Small intestine (tissue), 7 donors: ENCODE results near the gene NHLRC4. TPM values are rescaled to one million over a fixed set of nuclear protein-coding genes. Genes with fewer than 3 reads are reported as not detected.

Experiments
- DNase-seq, 2 donors: peaks; one replicate each; pipeline versions ENCODE4 v3.0.0 to v3.0.0-alpha.2; 2013
- FAIRE-seq: peaks from 2 replicates; lab custom pipeline; 2012; peaks lifted over from hg19 to GRCh38; lab: Jason Lieb, UNC
- H3K27ac ChIP-seq, 3 donors: one replicate each; pipeline ENCODE4 v1.5.1; 2013; ENCODE audit warnings: low read length in 2 of 3, mild to moderate bottlenecking in 2 of 3, control low read depth in 1 of 3, inconsistent platforms in 1 of 3, low read depth in 1 of 3, moderate library complexity in 1 of 3
- H3K27me3 ChIP-seq, 3 donors: one replicate each; pipeline ENCODE4 v1.6.1; 2013; ENCODE audit warnings: low read length in 3 of 3, inconsistent platforms in 1 of 3; ENCODE audit not compliant: control insufficient read depth in 3 of 3, insufficient read depth in 3 of 3
- H3K36me3 ChIP-seq, 3 donors: one replicate each; pipeline ENCODE4 v1.6.1; 2013; ENCODE audit warnings: low read length in 3 of 3, inconsistent platforms in 1 of 3, low read depth in 1 of 3, mild to moderate bottlenecking in 1 of 3, moderate library complexity in 1 of 3; ENCODE audit not compliant: control insufficient read depth in 3 of 3, insufficient read depth in 2 of 3
- H3K4me1 ChIP-seq, 3 donors: one replicate each; pipeline ENCODE4 v1.6.1; 2013; ENCODE audit warnings: low read length in 2 of 3, inconsistent platforms in 1 of 3, low read depth in 1 of 3, mild to moderate bottlenecking in 1 of 3, moderate library complexity in 1 of 3; ENCODE audit not compliant: control insufficient read depth in 3 of 3, insufficient read depth in 2 of 3
- H3K4me3 ChIP-seq, 3 donors: one replicate each; pipeline ENCODE4 v1.5.1; 2013; ENCODE audit warnings: low read length in 3 of 3, control low read depth in 1 of 3, inconsistent platforms in 1 of 3, low read depth in 1 of 3, mild to moderate bottlenecking in 1 of 3, moderate library complexity in 1 of 3
- H3K9me3 ChIP-seq, 2 donors: one replicate each; pipeline ENCODE4 v1.6.1; 2013; ENCODE audit warnings: low read depth in 1 of 2, low read length in 1 of 2; ENCODE audit not compliant: control insufficient read depth in 2 of 2, insufficient read depth in 1 of 2
- WGBS, 3 donors: extraction: QIAGEN DNeasy Blood & Tissue Kit; methylation state at CpG; one replicate each; pipeline ENCODE4 v1.1.7; 2013; 5-methylcytosine and 5-hydroxymethylcytosine counted together
- polyA plus RNA-seq, 4 donors: library from polyadenylated mRNA; stranded (reverse) in 3 of 4; unstranded in 1 of 4; fragments of 200-250 nt in 3 of 4; fragments of 120-200 nt in 1 of 4; gene quantifications; one replicate each; pipeline versions ENCODE4 v1.2.1 to v1.2.3, GENCODE V29; 2013
- donor health status: healthy with polysubstance abuse.
- donor health status: control.
- donor health status: control.
- donor health status: Bipolar disorder and iron deficiency.
- donor health status: healthy.

The NHLRC4 gene
- polyA plus RNA-seq, 4 donors: 0.45 to 2.2 (median 0.79) TPM; not detected in 1

DNA sequence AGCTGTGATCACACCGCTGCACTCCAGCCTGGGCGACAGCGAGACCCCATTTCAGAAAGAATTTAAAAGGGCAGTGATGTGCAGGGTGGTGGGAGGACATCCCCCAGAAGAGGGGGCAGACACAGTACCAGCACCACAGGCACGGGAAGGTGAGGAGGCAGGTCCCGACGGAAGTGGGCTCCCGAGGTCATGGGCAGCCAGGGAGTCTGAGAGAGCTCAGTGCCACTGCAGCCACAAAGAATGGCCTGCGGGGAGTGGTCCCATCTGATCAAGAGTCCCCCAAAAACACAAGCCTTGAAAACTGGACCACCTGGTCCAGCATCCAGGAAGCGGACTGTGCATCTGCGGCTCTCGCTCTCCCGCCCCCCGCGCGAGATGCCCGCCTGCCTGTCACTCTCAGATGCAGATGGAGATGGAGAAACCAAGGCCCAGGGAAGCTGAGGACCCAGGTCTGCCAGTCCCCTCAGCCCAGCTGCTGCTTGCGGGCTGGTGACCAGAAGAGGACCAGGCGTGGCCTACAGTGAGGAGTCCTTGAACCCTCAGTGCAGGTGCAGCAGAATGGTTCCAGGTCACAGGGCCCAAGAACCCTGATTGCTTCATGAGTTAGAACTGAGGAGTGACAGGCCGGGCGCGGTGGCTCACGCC lies 43.6 kb upstream of the NHLRC4 start:
- 84 to 93% (median 92%) methylated on average over 22 of the region's 22 CpGs for WGBS, 3 donors
- FAIRE-seq (no peak), DNase-seq (no peak)
- Histone ChIP-seq H3K4me1 (peaks cover 0 to 37% (median 6%) of the 10 kb centered on the region in 3 donors), H3K27me3 (no peaks in the 10 kb centered on the region), H3K27ac (no peak overlapping the region), H3K36me3 (peaks cover 4 to 62% (median 5%) of the 10 kb centered on the region in 3 donors), H3K4me3 (no peak overlapping the region), H3K9me3 (no peaks in the 10 kb centered on the region)

DNA sequence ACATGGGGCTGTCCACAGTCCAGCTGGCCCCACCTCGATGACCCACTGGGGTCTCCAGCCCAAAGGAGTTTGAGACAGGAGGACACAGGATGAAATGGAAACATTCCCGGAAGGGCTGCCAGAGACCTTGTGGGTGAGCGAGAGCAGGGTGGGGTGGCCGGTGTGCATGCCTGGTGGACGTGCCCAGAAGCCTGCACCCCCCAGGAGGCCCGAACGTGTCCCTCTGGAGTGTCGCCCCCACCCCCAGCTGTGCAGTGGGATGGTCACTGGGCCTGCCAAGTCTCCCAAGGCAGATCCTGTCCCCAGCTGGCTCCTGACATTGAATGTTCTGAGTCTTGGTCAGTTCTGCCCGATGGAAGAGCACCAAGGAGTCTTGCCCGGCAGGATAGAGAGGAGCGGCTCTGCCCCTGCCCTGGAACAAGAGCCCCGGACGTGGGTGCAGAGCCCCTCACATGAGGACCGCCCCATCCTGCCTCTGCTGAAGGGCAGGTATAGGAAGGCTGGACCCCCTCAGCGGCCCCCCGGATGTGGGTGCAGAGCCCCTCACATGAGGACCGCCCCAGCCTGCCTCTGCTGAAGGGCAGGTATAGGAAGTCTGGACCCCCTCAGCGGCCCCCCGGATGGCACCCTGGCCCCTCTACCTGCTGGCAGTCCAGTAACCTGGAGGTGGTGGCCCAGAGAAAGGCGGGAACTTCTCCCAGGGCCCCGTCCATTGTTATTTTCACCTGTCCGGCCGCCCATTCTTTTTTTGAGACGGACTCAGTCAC lies 42.3 kb upstream of the NHLRC4 start:
- no peaks in the 10 kb centered on the region for H3K9me3 ChIP-seq
- no peak for FAIRE-seq
- peak overlapping the region in 1 of 3 donors; percentile 91 for H3K27ac ChIP-seq
- H3K4me3 ChIP-seq: no peak overlapping the region
- H3K27me3 ChIP-seq: no peaks in the 10 kb centered on the region
- 65 to 79% (median 68%) methylated on average over 24 of the region's 24 CpGs for WGBS, 3 donors
- no peak for DNase-seq
- H3K36me3 ChIP-seq: peaks cover 2 to 53% (median 5%) of the 10 kb centered on the region in 3 donors
- peaks cover 6 to 44% (median 7%) of the 10 kb centered on the region in 3 donors for H3K4me1 ChIP-seq

DNA sequence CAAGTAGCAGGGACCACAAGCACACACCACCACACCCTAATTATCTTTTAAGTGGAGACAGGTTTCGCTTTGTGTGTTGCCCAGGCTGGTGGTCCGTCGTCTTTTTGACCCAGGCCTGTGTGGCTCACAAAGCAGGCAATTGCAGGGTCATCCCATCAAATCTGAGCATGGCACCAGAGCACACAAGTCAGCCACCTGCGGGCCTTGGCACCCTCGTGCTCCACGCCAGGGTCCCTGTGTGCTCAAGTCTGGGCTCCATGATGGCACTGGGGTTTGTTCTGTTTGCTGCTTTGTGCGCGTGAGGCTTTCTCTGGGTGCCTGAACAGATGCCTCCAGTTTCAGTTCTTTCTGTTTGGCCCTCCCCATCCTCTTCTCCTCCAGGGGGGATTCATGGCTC lies 41.7 kb upstream of the NHLRC4 start:
- DNase-seq: no peak
- FAIRE-seq: no peak
- H3K36me3 ChIP-seq: peaks cover 0 to 53% (median 5%) of the 10 kb centered on the region in 3 donors
- H3K4me1 ChIP-seq: peaks cover 9 to 51% (median 12%) of the 10 kb centered on the region in 3 donors
- peak overlapping the region; percentile 46 to 97 (median 91) for H3K27ac ChIP-seq
- H3K4me3 ChIP-seq: no peak overlapping the region
- H3K27me3 ChIP-seq: no peaks in the 10 kb centered on the region
- H3K9me3 ChIP-seq: no peaks in the 10 kb centered on the region
- WGBS, 3 donors: 78 to 91% (median 83%) methylated on average over 8 of the region's 8 CpGs

DNA sequence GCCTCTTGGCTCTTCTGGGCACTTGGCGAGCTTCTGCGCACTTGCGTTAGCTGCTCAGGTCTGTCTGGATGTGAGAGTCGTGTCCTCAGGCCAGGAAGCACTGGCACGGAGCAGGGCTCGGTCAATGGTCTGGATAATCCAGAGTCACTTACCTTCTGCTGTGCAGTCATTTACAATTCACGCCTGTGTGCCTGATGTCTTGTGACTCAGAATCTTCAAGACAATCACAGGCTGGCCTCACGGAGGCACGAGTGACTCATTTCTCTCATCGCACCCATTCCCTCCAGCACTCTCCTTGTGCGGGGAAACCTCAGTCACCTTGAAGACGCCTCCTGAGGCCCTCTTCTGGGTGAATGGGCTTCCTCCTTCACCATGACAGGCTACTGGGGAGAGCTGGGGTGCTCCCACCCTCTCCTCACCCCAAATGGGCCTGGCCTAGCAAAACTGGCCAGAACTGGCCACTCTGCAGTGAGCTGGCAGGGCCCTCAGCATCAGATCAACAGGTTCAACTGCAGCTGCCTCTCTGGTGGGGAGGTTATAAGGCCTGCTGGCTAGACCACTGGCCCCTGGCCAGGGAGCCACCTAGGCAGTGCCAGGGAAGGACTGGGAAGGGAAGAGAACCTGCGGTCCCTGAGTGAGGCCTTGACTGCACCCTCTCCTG lies 41.2 kb upstream of the NHLRC4 start:
- DNase-seq (peak; percentile 83), FAIRE-seq (no peak)
- Histone ChIP-seq H3K9me3 (no peaks in the 10 kb centered on the region), H3K4me1 (peaks cover 11 to 56% (median 13%) of the 10 kb centered on the region in 3 donors), H3K36me3 (peaks cover 0 to 53% (median 5%) of the 10 kb centered on the region in 3 donors), H3K27ac (peak overlapping the region; percentile 91 to 97 (median 95)), H3K27me3 (no peaks in the 10 kb centered on the region), H3K4me3 (peak overlapping the region in 1 of 3 donors; percentile 59)
- WGBS, 3 donors: 35 to 58% (median 46%) methylated on average over 13 of the region's 13 CpGs

DNA sequence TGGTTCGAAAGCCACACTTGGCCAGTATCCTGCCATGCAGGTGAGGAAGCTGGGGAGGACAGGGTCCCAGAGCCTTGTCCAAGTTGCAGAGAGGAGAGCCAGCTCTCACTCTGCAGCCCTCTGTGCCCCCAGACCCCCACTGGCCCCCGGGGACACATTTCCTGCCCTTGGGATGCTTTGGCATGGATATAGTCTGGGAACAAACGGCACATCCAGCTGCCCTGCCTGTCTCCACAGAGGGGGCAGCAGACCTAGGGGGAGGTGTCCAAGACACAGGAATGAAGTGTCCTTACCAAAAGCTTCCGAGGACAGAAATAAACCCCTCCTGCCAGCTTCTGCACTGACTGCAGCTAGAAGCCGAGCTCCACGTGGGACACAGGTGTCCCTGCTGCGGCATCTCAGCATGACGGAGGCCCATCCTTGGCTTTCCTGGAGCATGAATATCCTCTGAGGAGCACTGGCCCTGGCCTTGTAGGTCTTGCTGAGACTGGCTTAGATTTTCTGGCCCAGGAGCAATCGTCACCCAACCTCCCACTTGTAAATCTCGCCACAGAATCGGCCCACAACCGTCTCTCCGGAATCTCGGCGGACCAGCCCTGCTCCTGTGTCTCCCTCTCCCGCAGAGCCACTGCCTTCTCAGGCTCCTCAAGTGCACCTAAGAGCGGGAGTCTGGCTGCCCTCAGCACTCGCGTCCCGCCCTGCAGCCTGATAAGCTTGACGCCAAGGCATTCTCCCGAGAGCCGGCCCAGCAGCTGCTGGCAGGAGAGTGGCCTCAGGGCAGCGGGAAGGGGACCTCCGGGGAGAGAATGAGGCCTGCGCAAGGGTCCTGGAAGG lies 40.4 kb upstream of the NHLRC4 start:
- H3K27me3 ChIP-seq: no peaks in the 10 kb centered on the region
- H3K4me3 ChIP-seq: peak overlapping the region; percentile 59 to 93 (median 74)
- H3K36me3 ChIP-seq: peaks cover 0 to 53% (median 0%) of the 10 kb centered on the region in 3 donors
- H3K27ac ChIP-seq: peak overlapping the region; percentile 91 to 97 (median 95)
- H3K9me3 ChIP-seq: no peaks in the 10 kb centered on the region
- DNase-seq (peak in 1 of 2 donors; percentile 70), FAIRE-seq (no peak)
- WGBS, 3 donors: 4 to 7% (median 6%) methylated on average over 26 of the region's 26 CpGs
- H3K4me1 ChIP-seq: peaks cover 11 to 56% (median 13%) of the 10 kb centered on the region in 3 donors

DNA sequence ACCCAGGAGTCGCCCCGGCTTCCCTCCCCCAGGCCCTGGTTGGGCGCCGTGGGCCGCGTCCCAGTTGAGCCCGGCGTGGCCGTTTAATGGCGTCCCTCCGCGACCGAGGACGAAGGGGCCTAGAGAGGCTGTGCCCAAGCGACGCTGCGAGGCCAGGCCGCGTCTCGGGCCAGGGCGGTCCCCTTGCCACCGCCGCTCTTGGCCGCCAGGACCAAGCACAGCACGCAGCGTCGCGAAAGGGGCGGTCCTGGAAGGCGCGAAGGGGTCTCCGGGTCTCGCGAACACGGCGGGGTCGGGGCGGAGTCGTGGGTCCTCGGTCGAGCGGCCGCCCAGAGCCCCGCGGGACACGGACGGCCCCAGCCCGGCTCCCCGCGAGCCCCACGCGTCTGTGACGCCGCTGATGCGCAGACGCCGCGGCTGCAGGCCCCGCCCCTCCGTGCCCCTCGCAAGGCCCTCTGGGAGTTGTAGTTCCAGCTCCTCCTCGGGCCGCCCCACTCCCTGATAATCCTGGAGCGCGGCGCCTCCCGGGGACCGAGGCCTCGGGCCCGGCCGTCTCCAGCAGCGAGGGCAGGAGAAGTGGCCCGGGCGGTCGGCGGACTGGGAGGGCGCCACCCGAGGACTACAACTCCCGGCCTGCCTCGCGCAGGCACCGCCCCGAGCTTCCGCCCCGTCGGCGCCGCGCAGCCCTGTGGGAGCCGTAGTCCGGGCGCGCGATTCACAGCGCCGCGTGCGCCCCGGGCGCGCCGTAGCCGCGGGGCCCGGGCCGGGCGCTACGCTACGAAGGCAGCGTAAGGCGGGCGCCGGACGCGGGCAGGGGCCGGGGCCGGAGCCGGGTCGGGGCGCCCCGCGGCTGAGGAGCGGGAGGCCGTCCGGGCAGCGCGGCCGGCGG lies 39.5 kb upstream of the NHLRC4 start, which contains the start of gene CAPN15:
Gene CAPN15 (plus strand): TSS at position 698 of the 889 bp plus-strand sequence. CDS start 19,127 bp downstream, outside the sequence.
- Histone ChIP-seq H3K36me3 (peaks cover 0 to 52% (median 0%) of the 10 kb centered on the region in 3 donors), H3K9me3 (no peaks in the 10 kb centered on the region), H3K27me3 (no peaks in the 10 kb centered on the region), H3K27ac (peak within 1 kb of the TSS; percentile 93 to 99 (median 97)), H3K4me3 (peak within 1 kb of the TSS; percentile 71 to 93 (median 79)), H3K4me1 (peaks cover 11 to 54% (median 13%) of the 10 kb centered on the region in 3 donors)
- FAIRE-seq (no peak), DNase-seq (peak; percentile 86 to 96)
- WGBS, 3 donors: 0% methylated on average over 79 to 129 of the region's 129 CpGs
